ENCODE results near the gene DMRTA2.

The DMRTA2 gene

DNA sequence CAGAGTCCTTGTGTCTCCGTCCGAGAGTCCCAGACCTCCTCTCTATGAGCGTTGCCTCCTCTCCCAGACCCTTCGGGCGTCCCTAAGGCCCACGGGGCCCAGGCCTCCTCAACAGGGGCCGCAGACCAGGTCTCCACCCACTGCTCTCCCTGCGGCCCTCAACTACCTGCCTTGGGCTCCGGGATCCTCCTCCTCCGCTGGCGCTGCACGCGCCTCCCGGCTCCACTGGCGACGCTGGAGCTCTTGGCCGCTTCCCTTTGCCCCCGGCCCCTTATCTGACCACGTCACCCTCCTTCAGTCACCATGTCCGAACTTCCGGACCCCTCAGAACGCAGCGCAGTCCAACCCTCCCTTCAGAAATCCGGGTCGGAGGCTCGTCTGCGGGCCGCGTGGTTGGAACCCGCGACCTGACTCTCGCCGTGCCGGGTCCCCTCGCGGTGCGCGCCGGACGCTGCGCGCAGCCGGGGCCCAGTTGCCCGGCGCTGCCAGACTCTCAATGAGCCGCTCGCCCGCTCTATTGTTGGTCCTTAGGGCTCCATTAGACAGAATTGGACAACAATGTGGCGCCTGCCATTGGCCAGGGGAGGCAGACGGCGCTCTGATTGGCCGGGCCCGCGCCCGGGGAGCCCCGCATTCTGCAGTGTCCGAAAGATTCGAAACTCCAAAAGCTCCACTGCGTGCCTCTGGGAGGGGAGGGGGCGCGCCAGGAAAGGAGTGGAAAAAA is at the start of gene DMRTA2:
Gene DMRTA2, minus strand, starts transcription at position 498 of the 724 bp plus-strand sequence. CDS start 1,907 bp downstream, outside the sequence.
- DNase-seq (ENCODE audit: low spot score): no peak

DNA sequence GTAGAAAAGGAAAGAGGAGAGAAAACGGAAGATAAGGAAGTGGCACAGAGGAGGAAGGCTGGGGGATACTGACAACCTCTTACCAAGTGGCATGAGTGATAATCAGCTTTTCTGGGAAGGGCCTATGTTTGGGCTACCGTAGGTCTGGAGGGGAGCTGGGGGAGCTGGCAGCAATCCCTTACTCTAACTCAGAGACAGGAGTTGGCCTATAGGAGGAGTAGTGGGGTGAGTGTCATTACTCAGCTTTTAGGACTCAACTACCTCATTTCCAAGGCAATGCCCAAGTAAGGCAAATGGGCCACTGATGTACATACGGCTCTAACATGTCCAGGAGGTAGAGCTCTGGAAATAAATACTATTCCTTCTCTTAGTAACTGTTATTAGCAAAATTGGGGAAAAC is 48.7 kb upstream of the DMRTA2 start:
- DNase-seq (ENCODE audit: low spot score): no peak

DNA sequence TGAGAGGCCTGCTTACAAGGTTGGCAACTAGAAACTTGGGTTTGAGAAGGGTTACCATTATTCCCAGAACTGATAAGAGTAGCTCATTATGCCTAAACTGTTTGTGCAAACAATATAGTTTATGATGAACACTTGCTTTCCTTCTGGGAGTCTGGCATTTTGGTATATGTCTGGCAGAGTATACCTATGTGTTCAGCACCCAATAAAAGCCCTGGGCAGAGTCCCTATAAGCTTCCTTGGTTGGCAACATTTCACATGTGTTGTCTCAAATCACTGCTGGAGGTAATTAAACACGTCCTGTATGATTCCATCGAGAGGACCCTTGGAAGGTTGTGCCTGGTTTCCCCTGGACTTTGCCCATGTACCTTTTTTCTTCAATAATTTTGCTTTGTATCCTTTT is 39.7 kb upstream of the DMRTA2 start:
- no peak for DNase-seq (ENCODE audit: low spot score)

DNA sequence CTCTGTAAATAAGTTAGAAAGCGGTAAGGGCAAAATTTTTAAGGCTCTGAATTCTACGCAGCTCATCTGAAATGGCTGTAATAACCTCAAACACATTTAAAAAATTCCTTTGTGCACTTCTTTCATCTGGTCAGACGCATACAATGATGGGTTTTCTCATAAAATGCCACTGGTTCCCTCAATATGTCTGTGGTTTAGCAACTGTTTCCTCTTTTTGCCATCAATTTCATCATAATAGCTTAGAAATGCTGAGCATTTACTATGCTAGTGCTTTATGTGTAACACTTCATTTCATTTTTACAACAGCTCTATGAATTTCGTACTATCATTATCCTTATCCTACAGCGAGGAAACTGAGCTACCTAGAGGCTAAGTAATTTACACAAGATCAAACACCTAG is 35.3 kb upstream of the DMRTA2 start:
- no peak for DNase-seq (ENCODE audit: low spot score)

DNA sequence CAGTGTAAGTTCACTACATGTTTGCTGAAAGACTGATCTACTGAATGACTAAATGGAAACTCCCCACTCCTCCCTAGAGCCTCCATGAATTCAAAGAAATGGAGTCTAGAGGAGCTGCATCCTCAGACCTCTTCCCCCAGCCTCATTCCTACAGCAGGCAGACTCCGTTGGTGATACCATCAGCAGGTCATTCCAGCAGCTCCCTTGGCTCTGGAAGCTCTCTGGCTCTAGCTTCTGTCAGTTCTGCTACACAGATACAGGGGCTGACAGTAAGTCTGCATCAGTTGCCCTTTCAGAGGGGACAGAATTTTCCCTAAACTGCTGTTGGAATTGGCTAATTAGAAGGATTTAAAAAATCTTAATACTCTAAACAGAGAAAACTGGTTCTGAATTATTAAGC is 31.7 kb upstream of the DMRTA2 start:
- no peak for DNase-seq (ENCODE audit: low spot score)

DNA sequence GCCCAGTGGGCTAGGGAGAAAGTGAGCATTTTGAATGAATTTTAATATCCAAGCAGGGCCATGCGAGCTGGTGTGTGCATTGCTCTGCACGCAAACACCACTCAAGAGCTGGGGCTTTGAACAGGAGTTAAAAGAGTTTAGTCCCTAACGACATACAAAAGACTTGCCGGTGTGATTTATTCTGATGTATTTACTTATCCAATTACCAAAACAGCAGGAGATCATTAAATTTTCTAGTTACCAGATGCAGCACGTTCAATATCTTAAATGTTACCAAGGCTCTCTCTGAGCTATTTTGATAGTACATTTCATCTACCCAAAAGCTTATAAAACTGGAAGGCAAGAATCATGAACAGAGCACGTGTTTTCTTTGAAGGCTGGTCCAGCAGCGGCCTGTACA is 30.0 kb upstream of the DMRTA2 start:
- DNase-seq (ENCODE audit: low spot score): no peak

DNA sequence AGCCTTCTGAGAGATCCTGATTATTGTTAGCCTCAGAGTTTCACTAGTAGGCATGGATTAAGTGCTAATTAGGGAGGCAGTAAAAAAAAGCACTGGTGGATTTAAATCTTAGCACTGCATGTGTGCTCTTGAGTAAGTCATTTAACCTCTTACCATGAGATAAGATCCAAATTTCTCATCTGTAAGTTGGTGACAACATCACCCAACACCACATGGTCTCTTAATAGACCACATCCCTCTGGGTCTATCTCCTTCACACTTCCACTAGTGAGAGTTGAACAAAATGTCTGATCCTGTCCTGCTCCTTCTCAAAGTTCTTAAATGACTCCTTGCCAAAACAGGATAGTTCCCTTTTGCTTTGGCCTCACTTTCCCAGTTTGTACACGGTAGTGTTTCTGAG is 29.5 kb upstream of the DMRTA2 start:
- no peak for DNase-seq (ENCODE audit: low spot score)

DNA sequence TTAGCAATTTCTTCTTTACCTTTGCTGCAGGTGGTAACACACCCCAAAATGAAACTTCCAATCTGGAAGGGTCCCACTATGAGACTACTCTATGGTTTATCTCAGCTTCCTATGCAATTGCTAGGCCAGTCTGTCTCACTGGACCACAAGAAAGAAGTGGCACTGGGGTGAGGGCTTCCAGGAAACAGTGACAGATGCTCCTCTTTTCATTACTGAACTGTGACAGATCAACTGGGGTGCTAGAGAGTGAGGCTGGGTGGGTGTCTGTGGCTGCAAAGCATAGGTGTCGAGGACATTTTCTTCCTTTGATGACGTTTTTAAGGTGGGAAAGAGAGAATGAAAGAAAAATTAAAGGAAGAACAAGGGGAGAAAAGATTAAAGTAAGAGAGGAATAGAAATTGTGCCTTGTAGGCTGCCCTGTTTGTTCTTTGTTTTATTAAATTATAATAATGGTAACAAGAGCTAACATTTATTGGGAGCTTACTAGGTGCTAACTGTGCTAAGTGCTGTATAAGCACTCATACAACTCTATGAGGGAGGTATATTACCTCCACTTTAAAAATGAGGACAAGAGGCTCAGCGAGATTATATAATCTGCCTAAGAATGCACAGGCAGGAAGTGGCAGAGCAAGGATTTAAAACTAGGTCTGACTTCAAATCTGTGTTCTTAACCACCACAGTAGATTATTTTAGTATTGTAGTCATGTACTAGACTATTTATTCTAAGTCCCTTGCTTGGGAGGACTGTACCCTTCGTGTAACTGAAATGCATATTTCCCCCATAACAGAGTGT is 27.8 kb upstream of the DMRTA2 start:
- no peak for DNase-seq (ENCODE audit: low spot score)

DNA sequence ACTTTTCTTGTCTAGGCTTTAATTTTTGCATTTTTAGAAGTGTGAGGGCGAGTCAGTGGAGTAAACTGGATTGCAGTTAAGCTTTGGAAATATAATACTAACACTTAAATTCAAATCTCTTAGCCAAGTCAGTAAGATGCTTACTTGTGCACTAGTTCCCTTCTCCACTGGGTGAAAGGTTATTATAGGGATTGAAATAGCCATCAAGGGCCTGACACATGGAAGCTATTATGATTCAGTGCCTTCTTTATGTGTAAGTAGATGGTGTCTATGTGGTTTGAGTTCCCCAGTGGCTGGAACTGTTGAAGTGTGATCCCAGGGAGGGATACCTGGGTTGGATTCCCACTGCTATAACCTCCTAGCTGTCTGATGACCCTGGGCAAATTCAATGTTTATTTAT is 24.7 kb upstream of the DMRTA2 start:
- no peak for DNase-seq (ENCODE audit: low spot score)

DNA sequence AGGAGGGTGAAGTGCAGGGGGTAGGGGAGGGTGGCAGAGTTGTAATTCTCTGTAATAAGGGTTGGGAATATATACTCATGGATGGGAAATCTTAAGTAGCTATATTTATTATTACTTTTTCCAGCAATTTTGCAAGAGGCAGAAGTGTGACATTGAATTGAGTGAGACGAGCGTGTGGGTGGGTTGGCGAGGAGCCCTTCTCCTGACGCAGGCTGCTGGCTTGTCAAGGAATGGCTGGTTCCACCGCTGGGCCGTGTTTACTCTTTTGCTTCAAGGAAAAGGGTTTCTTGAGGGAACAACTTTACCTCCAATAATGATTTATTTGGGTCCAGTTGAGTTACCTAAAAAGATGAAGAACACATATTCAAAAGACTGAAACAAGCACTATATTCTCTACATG is 17.9 kb upstream of the DMRTA2 start:
- no peak for DNase-seq (ENCODE audit: low spot score)

DNA sequence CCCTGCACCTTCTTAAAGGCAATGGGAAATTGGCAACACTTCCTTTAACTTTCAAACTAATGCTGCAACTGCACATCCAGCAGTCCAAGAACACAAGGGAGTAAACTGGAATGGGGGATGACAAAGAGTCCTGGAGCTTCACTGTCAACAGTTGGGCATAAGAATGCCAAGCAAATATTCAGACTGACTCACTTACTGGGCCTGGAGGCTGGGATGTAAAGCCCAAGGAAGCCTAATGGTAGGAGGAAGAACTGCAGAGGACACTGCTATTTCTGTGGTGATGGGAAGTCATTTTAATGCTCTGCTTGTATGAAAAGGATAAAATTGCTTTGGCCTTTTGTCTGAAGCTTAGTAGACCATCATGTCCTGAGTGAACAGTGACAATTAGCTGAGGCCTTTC is 15.7 kb upstream of the DMRTA2 start:
- DNase-seq (ENCODE audit: low spot score): no peak

DNA sequence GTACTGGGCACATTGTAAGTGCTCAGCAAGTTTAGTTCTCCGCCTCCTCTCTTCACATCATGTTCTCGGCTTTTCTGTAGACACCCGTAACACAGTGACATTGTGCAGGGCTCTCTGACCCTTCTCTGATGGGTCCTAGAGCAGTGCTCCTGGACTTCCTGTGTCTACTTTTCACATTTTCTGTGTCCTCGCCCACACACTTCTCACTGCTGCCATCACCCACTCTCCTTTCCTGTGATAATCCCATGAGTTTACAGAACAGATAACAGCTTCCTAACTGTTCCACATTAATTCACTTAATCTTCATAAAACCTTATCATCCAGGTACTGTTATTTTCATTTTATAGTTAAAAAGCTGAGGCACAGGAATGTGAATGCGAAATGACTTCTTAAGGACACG is 13.2 kb upstream of the DMRTA2 start:
- no peak for DNase-seq (ENCODE audit: low spot score)

DNA sequence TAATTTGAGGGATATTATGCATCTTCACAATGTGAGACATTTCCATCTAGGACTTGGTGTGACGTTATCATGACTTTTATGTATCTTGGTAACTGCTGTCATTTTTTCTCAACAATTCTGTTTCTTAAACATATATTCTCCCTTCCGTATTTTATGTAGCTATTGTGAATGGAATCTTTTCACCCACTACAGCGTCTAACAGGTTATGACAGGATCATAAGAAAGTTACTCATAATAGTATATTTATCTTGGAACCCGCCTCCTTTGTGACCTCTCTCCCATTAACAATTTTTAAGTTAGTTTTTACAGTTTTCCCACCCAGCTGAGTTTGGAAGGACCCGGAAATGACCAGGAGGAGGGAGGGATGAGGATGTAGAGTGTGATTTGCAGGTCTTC is 6.8 kb upstream of the DMRTA2 start:
- no peak for DNase-seq (ENCODE audit: low spot score)

DNA sequence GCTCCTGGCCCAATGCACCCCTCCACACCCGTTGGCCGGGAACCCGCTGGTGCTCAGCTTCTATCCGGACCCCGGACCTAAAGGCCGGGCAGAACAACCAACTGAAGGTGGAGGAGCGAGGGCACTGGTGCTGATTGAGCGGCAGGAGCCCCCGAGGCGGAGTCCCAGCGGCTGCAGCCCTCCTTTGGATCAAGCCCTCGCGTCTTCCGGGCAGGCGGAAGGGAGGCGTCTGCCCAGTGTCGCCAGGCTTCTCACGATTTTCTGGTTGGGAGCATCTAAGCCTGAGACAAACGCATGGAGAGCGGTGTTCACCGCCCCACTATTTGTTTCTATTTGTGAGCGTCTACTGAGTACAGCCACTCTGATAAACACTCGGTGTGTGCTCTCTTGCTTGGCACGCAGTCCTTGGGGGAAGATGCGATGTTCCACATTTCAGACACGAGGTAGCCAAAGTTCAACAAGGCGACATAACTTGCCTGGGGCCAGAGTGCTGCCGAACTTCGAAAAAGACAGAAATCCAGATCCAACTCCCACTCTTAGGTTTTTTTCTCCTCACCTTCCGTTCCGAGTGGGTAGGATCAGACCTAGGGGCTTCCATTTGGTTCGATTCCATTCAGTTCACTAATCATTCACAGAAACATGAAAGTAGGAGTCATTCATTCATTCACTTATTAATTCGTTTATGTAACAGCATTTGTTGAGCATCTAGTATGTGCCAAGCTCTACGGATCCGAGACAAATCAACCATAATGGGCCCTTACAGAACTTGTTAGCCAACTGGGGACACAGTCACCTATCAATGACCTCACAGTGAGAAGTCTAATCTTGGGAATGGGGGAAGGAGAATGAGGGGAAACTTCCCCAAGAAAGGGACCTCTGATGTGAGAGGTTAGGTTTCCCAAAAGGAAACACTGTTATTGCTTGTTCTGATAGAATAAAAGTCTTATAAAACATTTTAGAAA is 4.9 kb upstream of the DMRTA2 start:
- DNase-seq (ENCODE audit: low spot score): no peak

DNA sequence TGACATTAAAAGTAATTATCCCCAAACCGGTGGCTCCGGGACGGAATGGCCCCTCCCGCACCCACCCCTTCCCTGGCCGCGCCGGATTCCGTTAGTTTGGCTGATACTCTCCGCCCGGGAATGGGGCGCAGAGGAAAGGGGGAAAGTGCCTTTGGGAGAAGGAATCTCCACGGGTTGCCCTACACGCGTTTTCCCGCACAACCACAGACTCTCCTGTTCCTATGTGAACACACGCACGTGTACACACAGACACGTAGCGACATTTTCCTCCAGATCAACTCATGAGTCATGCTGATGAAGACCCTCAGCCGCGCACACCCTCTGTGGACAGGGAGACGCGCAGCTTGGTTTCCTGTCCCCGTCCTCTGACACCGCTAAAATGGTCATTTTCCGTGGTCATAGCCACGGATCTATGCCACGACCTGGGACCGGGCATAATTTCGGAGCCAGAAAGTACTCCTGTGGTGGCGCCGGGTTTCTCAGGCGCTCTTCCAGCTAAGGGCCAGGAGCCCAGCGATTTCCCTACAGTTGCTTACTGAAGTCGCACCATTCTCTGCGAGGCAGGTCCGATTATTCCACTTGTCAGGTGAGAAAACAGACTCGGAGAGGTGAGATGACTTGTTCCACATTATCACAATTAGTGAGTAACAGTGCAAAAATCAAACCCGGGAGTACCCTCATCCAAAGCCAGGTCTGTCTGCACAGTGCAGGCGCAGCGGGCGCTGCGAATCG is 4.0 kb upstream of the DMRTA2 start:
- DNase-seq (ENCODE audit: low spot score): no peak

DNA sequence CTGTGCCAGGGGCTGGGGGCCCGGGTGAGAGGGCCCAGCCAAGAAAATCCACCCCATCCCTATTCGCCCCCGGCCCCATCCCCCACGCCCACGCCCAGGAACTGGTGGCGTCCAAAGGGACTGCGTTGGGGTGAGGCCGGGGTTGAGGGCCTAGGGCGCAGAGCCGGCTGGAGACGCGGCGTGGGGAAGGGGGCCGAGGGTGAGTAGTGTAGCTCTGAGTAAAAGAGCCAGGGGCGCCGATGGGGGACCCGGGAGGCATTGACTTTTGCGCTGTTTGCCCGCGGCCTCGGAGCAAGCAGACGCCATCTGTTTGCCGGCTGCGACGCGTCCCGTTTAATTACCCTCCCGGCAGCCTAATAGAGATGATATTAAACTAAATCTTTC is 3.5 kb upstream of the DMRTA2 start:
- DNase-seq (ENCODE audit: low spot score): no peak

DNA sequence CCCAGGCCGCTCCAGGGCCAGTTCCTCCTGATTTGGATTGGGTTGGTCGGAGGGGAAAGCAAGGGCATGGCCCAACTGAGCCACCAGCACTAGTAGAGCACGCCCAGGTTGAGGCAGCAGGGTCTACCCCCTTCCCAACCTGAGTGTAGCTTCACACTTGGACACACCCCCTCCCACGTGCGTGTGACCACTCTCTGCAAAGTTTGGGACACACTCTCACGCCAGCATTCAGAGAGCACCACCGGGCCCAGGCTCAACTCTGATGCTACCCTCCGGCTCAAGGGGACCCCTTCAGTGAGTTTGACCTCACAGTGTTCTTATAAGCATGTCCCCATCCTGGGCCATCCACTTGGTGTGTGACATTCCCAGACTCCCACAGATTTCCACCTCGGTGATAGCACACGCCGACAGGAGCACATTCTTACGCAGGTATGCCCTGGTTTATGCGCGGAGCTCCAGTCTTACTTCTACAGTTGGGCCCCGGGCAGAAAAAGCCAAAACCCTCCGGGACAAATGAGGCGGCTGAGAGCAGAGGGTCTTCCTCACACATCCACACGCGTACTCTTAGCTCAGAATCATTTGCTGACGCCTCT is 3.0 kb upstream of the DMRTA2 start:
- no peak for DNase-seq (ENCODE audit: low spot score)

DNA sequence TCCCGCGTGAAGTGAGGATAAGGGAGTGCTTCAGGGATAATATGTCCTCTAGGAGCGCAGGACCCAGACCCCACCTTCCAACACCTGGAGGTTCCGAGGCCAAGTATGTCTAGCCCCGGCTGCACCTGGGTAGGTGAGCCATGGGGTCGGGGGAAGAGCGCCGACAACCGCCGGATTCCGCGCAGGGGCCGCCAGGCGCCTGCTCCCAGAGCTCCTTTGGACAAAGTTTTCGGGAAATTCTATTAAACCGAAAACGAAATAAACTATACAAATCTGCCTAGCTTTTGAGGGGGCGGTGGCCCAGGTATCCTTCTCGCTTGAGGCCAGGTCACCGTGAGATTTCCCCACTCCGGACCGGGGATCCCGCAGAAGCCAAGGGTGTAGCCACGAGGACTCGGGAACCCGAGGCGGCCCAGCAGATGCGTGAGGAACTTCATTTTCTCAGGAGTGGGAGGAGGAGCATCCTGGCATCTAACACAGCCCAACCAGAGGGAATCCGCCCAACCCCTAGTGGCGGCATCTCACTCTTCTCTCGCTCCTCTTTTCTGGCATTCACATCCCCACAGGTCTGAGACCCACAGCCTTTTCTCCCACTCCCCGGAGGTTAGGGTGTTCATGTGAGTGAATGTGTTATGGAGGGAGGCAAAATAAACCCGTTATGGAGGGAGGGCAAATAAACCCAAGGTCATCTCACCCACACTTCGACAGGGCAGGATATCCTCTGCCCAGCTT is 2.3 kb upstream of the DMRTA2 start:
- no peak for DNase-seq (ENCODE audit: low spot score)

DNA sequence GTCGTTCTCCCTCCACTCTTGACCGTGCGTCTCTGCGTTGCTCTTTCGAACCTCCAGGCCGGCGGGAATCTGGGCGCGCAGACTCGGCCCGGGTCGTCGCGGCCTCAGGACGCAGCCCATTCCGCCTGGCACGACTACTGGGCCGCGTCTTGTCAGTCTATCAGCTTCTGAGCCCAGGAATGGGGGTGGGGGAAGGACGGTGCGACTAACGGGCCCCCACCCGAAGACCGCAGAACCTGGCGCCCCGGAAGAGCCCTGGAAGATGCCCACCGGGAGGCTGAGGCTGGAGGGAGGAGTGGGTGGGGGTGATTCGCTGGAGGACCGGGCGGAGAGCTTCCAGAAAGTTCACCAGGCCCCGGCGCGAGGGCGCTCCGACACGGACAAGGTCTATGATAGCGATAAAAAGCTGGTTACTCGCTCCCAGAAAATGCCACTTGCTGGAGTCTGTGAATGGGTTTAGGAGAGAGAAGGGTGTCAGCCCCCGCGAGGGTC is 1.7 kb upstream of the DMRTA2 start:
- no peak for DNase-seq (ENCODE audit: low spot score)

DNA sequence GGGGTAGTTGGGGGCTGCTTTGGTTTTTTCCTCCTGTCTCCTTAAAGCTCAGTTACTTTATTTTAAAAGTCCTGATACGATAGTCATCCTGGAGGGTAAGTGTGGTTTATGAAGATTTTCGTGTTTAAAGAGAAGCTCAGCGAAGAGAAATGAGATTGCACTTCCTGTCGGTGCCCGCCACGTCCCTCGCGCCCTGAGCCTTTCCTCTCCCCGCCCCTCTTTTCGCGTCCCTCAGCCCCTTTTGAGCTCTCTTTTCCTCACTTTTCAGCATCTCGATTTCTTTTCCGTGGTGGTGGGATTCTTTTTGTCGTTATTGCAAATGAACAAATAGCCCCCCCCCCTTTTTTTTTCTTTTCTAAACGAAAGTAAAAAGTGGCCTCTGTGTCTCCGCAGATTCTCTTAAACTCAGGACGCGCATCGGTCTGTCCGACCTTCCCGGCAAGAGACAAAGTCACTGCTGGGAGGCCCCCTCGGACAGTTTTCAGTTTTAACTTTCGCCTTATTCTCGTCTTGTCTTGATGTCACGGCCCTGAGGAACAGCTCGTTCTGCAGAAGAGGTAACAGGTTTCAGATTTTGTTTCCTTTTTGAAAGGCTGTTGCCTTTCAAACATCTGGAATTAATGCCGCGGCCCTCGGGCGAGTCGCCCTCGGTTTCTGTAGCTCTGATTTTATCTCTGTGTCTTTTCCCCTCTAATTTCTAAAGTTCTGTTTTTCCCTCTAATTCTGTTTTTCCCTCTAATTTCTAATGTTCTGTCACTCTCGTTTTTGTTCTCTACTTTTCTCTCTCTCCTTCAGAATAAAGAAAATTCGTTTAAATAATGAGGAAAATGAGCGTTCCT is 1.0 kb upstream of the DMRTA2 start:
- DNase-seq (ENCODE audit: low spot score): no peak
